DOHH2 (cell line): ENCODE results near the gene EML1.

Experiments used
- H3F3A ChIP-seq: fragments of 200-600 bp; sonication (generic), shearing (Covaris generic); 2 replicates; pipeline ENCODE4 v1.6.0; 2016; ENCODE audit warnings: antibody characterized with exemption, mild to moderate bottlenecking; ENCODE audit not compliant: control insufficient read depth, insufficient read depth
- H3K27ac ChIP-seq: fragments of 200-600 bp; sonication (generic); 2 replicates; pipeline ENCODE4 v1.5.1; 2014; ENCODE audit warnings: low read depth, mild to moderate bottlenecking, low read length, moderate library complexity
- H3K27me3 ChIP-seq: fragments of 200-600 bp; sonication (generic); 2 replicates; pipeline ENCODE4 v1.6.1; 2014; ENCODE audit warnings: mild to moderate bottlenecking, low read length, mixed read lengths; ENCODE audit not compliant: control insufficient read depth
- H3K36me3 ChIP-seq: fragments of 200-600 bp; sonication (generic); 2 replicates; pipeline ENCODE4 v1.6.1; 2014; ENCODE audit warnings: mild to moderate bottlenecking, low read length, moderate library complexity, mixed read lengths; ENCODE audit not compliant: control insufficient read depth
- H3K4me1 ChIP-seq: fragments of 200-600 bp; sonication (generic); 2 replicates; pipeline ENCODE4 v1.6.1; 2014; ENCODE audit warnings: mild to moderate bottlenecking, low read length, mixed read lengths; ENCODE audit not compliant: control insufficient read depth
- H3K4me2 ChIP-seq: fragments of 200-600 bp; sonication (generic); 2 replicates; pipeline ENCODE4 v1.6.0; 2014; ENCODE audit warnings: mild to moderate bottlenecking, low read length, moderate library complexity
- H3K4me3 ChIP-seq: fragments of 200-600 bp; sonication (generic); 2 replicates; pipeline ENCODE4 v1.5.1; 2014; ENCODE audit warnings: mild to moderate bottlenecking, low read length, mixed read lengths
- H3K79me2 ChIP-seq: fragments of 200-600 bp; sonication (generic); 2 replicates; pipeline ENCODE4 v1.6.1; 2014; ENCODE audit warnings: mild to moderate bottlenecking, low read length, mixed read lengths; ENCODE audit not compliant: control insufficient read depth
- H3K9me2 ChIP-seq: fragments of 200-600 bp; sonication (generic); replicated peaks from 2 replicates; pipeline ENCODE4 v1.6.1; 2014; ENCODE audit warnings: mild to moderate bottlenecking, low read length, mixed read lengths; ENCODE audit not compliant: control insufficient read depth
- H3K9me3 ChIP-seq: fragments of 200-600 bp; sonication (generic); 2 replicates; pipeline ENCODE4 v1.6.1; 2014; ENCODE audit warnings: antibody characterized with exemption, low read length, mixed read lengths; ENCODE audit not compliant: control insufficient read depth, insufficient read depth
- H4K20me1 ChIP-seq: fragments of 200-600 bp; sonication (generic); 2 replicates; pipeline ENCODE4 v1.6.0; 2014; ENCODE audit warnings: low read depth, mild to moderate bottlenecking, antibody characterized with exemption, low read length, moderate library complexity; ENCODE audit not compliant: control insufficient read depth, insufficient read depth
- CTCF ChIP-seq: fragments of 200-600 bp; sonication (generic); IDR thresholded peaks from one replicate; pipeline ENCODE4 v1.5.1; 2014; ENCODE audit warnings: antibody characterized with exemption, mild to moderate bottlenecking, low read depth, low read length; ENCODE audit not compliant: poor library complexity, severe bottlenecking
- EZH2phosphoT487 ChIP-seq: fragments of 200-600 bp; sonication (generic); IDR thresholded peaks from 2 replicates; pipeline ENCODE4 v1.6.1; 2017; ENCODE audit warnings: borderline replicate concordance, mild to moderate bottlenecking, antibody characterized with exemption, low read length, moderate library complexity, mixed read lengths

Gene EML1

GRCh38 chr14:99952039-99952438, 158.8 kb downstream of the EML1 start:
- 0 out of 2 replicates have a peak, but pooled peaks cover 4% of the 10 kb centered on the region for H3K9me3 ChIP-seq
- no peak overlapping the region for H3K27ac ChIP-seq
- H3K79me2 ChIP-seq = no peaks in the 10 kb centered on the region
- H3K4me2 ChIP-seq = no peak overlapping the region
- H3K27me3 ChIP-seq = 0 out of 2 replicates have a peak, but pooled peaks cover 4% of the 10 kb centered on the region
- no peaks in the 10 kb centered on the region for H3K9me2 ChIP-seq
- H3F3A ChIP-seq = no peaks in the 10 kb centered on the region
- H3K36me3 ChIP-seq = no peaks in the 10 kb centered on the region
- no peak overlapping the region for H3K4me3 ChIP-seq
- H4K20me1 ChIP-seq = no peaks in the 10 kb centered on the region
- H3K4me1 ChIP-seq = no peaks in the 10 kb centered on the region
- TF ChIP-seq EZH2phosphoT487 (no peak), CTCF (no peak)

DNA sequence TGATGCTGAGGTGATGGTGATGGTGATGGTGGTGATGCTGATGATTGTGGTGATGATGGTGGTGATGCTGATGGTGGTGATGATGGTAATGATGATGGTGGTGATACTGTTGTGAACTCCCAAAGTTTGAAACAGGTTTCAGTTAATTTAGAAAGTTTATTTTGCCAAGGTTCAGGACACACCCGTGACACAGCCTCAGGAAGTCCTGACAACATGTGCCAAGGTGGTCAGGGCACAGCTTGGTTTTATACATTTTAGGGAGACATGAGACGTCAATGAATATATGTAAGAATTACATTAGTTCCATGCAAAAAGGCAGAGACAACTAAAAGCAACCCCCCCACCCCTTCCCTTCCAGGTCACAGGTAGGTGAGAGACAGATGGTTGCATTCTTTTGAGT, 159.2 kb downstream of the EML1 start:
- Histone ChIP-seq H3K27me3 (0 out of 2 replicates have a peak, but pooled peaks cover 4% of the 10 kb centered on the region), H3K36me3 (no peaks in the 10 kb centered on the region), H3K9me2 (no peaks in the 10 kb centered on the region), H3K4me2 (no peak overlapping the region), H3K4me3 (no peak overlapping the region), H4K20me1 (no peaks in the 10 kb centered on the region), H3K9me3 (0 out of 2 replicates have a peak, but pooled peaks cover 4% of the 10 kb centered on the region), H3K27ac (no peak overlapping the region), H3F3A (no peaks in the 10 kb centered on the region), H3K79me2 (no peaks in the 10 kb centered on the region), H3K4me1 (no peaks in the 10 kb centered on the region)
- TF ChIP-seq CTCF (no peak), EZH2phosphoT487 (no peak)

GRCh38 chr14:99955826-99956455, 162.7 kb downstream of the EML1 start:
- no peaks in the 10 kb centered on the region for H3K9me2 ChIP-seq
- H3K4me2 ChIP-seq = no peak overlapping the region
- no peaks in the 10 kb centered on the region for H3K79me2 ChIP-seq
- H3K27me3 ChIP-seq = 0 out of 2 replicates have a peak, but pooled peaks cover 4% of the 10 kb centered on the region
- H3K27ac ChIP-seq = no peak overlapping the region
- no peaks in the 10 kb centered on the region for H3F3A ChIP-seq
- H3K36me3 ChIP-seq = no peaks in the 10 kb centered on the region
- no peak overlapping the region for H3K4me3 ChIP-seq
- H4K20me1 ChIP-seq = no peaks in the 10 kb centered on the region
- no peak for TF ChIP-seq CTCF
- no peak for TF ChIP-seq EZH2phosphoT487
- H3K4me1 ChIP-seq = no peaks in the 10 kb centered on the region
- 0 out of 2 replicates have a peak, but pooled peaks cover 4% of the 10 kb centered on the region for H3K9me3 ChIP-seq
